Panc1 (cell line): ENCODE results near the gene OR13C2. TPM values are rescaled to one million over a fixed set of nuclear protein-coding genes. Genes with fewer than 3 reads are reported as not detected.
"Not testable (repeated sequence)": the region's sequence is repeated elsewhere in the genome, so short reads cannot be mapped to it uniquely, and the experiment has no call there.

Source experiments
- ATAC-seq: fragments of 200-7000 bp; cut with Tn5 transposase; 2 replicates; pipeline ENCODE4 v1.9.1; 2020; ENCODE audit warnings: mild to moderate bottlenecking, moderate library complexity
- BruUV-seq: library from RNA; stranded (reverse); fragments of 400-500 nt; replicated peaks from 2 replicates; lab custom pipeline; 2021; lab: Mats Ljungman, UMichigan
- CTCF ChIA-PET: fragments of 300-600 bp; sonication (Branson Sonifier 250); formaldehyde crosslinking; loops from one replicate; lab custom pipeline; 2022; ENCODE audit warnings: antibody characterized with exemption; lab: Charles Lee
- POLR2A ChIA-PET: fragments of 300-600 bp; sonication (Branson Sonifier 250); formaldehyde crosslinking; loops from one replicate; lab custom pipeline; 2022; ENCODE audit warnings: antibody characterized with exemption; lab: Charles Lee
- DNase-seq: peaks from one replicate; pipeline ENCODE4 v3.0.0-alpha.2; 2010; ENCODE audit warnings: low read depth, low spot score
- H3K27ac ChIP-seq: 2 replicates; pipeline ENCODE4 v1.5.1; 2011; ENCODE audit warnings: mild to moderate bottlenecking, low read length, inconsistent platforms
- H3K27me3 ChIP-seq: fragments of 200-500 bp; sonication (Bioruptor generic); 2 replicates; pipeline ENCODE4 v1.6.0; 2014; ENCODE audit warnings: low read length, inconsistent platforms; ENCODE audit not compliant: control insufficient read depth, insufficient read depth
- H3K36me3 ChIP-seq: fragments of 200-500 bp; sonication (Bioruptor generic); 2 replicates; pipeline ENCODE4 v1.5.1; 2014; ENCODE audit warnings: inconsistent platforms, mild to moderate bottlenecking, low read length, moderate library complexity; ENCODE audit not compliant: control insufficient read depth, insufficient read depth
- H3K4me1 ChIP-seq: 2 replicates; pipeline ENCODE4 v1.5.1; 2011; ENCODE audit warnings: inconsistent platforms, mild to moderate bottlenecking, low read length, moderate library complexity; ENCODE audit not compliant: control insufficient read depth, insufficient read depth
- H3K4me3 ChIP-seq, 2 experiments: 2 replicates each; pipeline ENCODE4 v1.5.1; 2011 to 2012; ENCODE audit warnings: low read depth in 2 of 2, low read length in 2 of 2, mild to moderate bottlenecking in 2 of 2, inconsistent platforms in 1 of 2, moderate library complexity in 1 of 2
- H3K9me3 ChIP-seq: fragments of 200-500 bp; sonication (Bioruptor generic); 2 replicates; pipeline ENCODE4 v1.5.1; 2014; ENCODE audit warnings: low read depth, mild to moderate bottlenecking, inconsistent platforms, low read length, moderate library complexity; ENCODE audit not compliant: control insufficient read depth, insufficient read depth
- POLR2AphosphoS5 ChIP-seq: IDR thresholded peaks from 2 replicates; pipeline ENCODE4 v1.6.1; 2012; ENCODE audit warnings: mild to moderate bottlenecking, low read depth, low read length, moderate library complexity
- SIN3A ChIP-seq: IDR thresholded peaks from 2 replicates; pipeline ENCODE4 v1.6.1; 2012; ENCODE audit warnings: low read depth, mild to moderate bottlenecking, low read length, moderate library complexity, borderline replicate concordance; ENCODE audit not compliant: insufficient read depth
- TCF7L2 ChIP-seq: IDR thresholded peaks from 2 replicates; pipeline ENCODE4 v1.6.1; 2011; ENCODE audit warnings: mild to moderate bottlenecking, low read depth, low read length, inconsistent platforms
- in situ Hi-C: cut with HindIII; loops from 2 replicates; pipeline ENCODE4 v1.10.0; 2016; ENCODE audit warnings: low sequenced_read_pairs, low pct_unique_long_range_greater_than_20kb
- intact Hi-C: fragments of 100-400 bp; cut with micrococcal nuclease; formaldehyde crosslinking; loops from one replicate; pipeline ENCODE4 v1.10.0; 2022; ENCODE audit not compliant: unreplicated experiment
- total RNA-seq: library from RNA; stranded (reverse); gene quantifications from one replicate; pipeline ENCODE4 v1.2.1, GENCODE V29; 2021; ENCODE audit not compliant: unreplicated experiment
- TF ChIP-seq, protein P1 (sequence below): fragments of 450-650 bp; IDR thresholded peaks from 2 replicates; pipeline ENCODE4 v1.5.1; 2017; ENCODE audit warnings: mild to moderate bottlenecking
- TF ChIP-seq, protein P2 (sequence below), 2 experiments: IDR thresholded peaks; 2 replicates each; pipeline ENCODE4 v1.6.1; 2011 to 2012; ENCODE audit warnings: low read depth in 2 of 2, control low read depth in 1 of 2, low read length in 1 of 2, mild to moderate bottlenecking in 1 of 2, moderate library complexity in 1 of 2; ENCODE audit not compliant: insufficient read depth in 1 of 2

The OR13C2 gene
- total RNA-seq, 1 experiment from 2014 or later, result not detected

DNA sequence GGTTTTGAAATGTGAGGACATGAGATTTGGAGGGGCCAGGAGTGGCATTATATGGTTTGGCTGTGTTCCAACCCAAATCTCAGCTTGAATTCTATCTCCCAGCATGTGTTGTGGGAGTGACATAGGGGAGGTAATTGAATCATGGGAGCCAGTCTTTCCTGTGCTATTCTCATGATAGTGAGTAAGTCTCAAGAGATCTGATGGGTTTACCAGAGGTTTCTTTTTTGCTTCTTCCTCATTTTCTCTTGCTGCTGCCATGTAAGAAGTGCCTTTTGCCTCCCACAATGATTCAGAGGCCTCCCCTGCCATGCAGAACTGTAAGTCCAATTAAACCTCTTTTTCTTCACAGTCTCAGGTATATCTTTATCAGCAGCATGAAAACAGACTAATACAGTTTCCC, 20.5 kb upstream of the OR13C2 start:
- POLR2A ChIA-PET, H3K36me3 ChIP-seq, H3K9me3 ChIP-seq, in situ Hi-C loops, H3K27me3 ChIP-seq, H3K4me3 ChIP-seq, DNase-seq, CTCF ChIA-PET, ATAC-seq, intact Hi-C loops, H3K27ac ChIP-seq, H3K4me1 ChIP-seq, BruUV-seq: not testable (repeated sequence)

DNA sequence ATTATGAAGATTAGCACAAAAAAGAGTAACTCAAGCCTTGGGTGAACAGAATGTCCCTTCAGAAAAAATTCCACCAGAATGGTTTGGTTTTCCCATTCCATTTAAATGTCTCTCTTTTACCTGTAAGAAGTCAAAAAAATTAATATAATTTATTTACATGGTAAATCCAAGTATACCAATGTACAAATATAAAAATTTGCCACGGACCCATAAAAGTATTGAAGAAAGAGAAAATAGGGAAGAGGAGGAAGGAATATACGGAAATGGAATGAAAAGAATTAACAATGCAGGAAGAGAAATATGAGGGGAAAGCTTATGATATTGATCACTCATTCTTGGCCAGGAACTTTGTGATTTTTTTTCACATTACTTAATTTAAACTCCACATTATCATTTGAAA, 12.7 kb upstream of the OR13C2 start, which contains the start of gene OR13C9:
OR13C9 (minus strand) TSS at position 101 of the 400 bp plus-strand sequence; CDS start at position 101, 0 bp downstream.
- Histone ChIP-seq H3K9me3 (no peaks in the 10 kb centered on the region), H3K27ac (no peak within 1 kb of the TSS), H3K4me3 (no peak within 1 kb of the TSS), H3K4me1 (no peaks in the 10 kb centered on the region), H3K27me3 (no peaks in the 10 kb centered on the region), H3K36me3 (no peaks in the 10 kb centered on the region)
- ATAC-seq (no peak), DNase-seq (no peak)
- ChIA-PET CTCF (no interaction called here), POLR2A (no interaction called here)
- TF ChIP-seq, protein P1, sequence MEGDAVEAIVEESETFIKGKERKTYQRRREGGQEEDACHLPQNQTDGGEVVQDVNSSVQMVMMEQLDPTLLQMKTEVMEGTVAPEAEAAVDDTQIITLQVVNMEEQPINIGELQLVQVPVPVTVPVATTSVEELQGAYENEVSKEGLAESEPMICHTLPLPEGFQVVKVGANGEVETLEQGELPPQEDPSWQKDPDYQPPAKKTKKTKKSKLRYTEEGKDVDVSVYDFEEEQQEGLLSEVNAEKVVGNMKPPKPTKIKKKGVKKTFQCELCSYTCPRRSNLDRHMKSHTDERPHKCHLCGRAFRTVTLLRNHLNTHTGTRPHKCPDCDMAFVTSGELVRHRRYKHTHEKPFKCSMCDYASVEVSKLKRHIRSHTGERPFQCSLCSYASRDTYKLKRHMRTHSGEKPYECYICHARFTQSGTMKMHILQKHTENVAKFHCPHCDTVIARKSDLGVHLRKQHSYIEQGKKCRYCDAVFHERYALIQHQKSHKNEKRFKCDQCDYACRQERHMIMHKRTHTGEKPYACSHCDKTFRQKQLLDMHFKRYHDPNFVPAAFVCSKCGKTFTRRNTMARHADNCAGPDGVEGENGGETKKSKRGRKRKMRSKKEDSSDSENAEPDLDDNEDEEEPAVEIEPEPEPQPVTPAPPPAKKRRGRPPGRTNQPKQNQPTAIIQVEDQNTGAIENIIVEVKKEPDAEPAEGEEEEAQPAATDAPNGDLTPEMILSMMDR, result no peak
- no peak for TF ChIP-seq SIN3A
- no peak for TF ChIP-seq TCF7L2
- TF ChIP-seq POLR2AphosphoS5, result no peak
- TF ChIP-seq, protein P2, sequence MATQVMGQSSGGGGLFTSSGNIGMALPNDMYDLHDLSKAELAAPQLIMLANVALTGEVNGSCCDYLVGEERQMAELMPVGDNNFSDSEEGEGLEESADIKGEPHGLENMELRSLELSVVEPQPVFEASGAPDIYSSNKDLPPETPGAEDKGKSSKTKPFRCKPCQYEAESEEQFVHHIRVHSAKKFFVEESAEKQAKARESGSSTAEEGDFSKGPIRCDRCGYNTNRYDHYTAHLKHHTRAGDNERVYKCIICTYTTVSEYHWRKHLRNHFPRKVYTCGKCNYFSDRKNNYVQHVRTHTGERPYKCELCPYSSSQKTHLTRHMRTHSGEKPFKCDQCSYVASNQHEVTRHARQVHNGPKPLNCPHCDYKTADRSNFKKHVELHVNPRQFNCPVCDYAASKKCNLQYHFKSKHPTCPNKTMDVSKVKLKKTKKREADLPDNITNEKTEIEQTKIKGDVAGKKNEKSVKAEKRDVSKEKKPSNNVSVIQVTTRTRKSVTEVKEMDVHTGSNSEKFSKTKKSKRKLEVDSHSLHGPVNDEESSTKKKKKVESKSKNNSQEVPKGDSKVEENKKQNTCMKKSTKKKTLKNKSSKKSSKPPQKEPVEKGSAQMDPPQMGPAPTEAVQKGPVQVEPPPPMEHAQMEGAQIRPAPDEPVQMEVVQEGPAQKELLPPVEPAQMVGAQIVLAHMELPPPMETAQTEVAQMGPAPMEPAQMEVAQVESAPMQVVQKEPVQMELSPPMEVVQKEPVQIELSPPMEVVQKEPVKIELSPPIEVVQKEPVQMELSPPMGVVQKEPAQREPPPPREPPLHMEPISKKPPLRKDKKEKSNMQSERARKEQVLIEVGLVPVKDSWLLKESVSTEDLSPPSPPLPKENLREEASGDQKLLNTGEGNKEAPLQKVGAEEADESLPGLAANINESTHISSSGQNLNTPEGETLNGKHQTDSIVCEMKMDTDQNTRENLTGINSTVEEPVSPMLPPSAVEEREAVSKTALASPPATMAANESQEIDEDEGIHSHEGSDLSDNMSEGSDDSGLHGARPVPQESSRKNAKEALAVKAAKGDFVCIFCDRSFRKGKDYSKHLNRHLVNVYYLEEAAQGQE (IDR thresholded peaks at IDR 0.05; ENCODE audit: insufficient read depth in 1 of 2, low read depth in 2 of 2, low read length in 1 of 2), result no peak
- intact Hi-C loops, result no loop called here
- in situ Hi-C loops, result no loop called here
- no TSS peak for BruUV-seq

DNA sequence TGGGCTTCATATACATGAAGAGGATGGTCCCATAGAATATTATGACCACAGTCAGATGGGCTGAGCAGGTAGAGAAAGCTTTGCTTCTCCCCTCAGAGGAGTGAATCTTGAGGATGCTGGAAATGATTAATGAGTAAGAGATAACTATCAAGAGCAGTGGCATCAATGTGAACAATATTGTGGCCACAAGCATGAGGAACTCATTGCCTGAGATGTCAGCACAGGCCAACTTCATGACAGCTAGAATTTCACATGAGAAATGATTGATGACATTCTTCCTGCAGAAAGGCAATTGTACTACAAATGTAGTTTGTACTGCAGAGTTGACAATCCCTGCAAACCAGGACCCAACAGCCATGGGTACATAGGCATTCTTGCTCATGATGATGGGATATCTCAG, 12.0 kb upstream of the OR13C2 start:
- TF ChIP-seq, protein P2 (IDR thresholded peaks at IDR 0.05; ENCODE audit: insufficient read depth in 1 of 2, low read depth in 2 of 2, low read length in 1 of 2), result no peak
- DNase-seq (no peak), ATAC-seq (no peak)
- in situ Hi-C loops, result no loop called here
- ChIA-PET CTCF (no interaction called here), POLR2A (no interaction called here)
- Histone ChIP-seq H3K4me3 (no peak overlapping the region), H3K27me3 (no peaks in the 10 kb centered on the region), H3K36me3 (no peaks in the 10 kb centered on the region), H3K9me3 (no peaks in the 10 kb centered on the region), H3K27ac (no peak overlapping the region), H3K4me1 (no peaks in the 10 kb centered on the region)
- intact Hi-C loops, result no loop called here
- no TSS peak for BruUV-seq
